ENCODE data around the gene PADI4. TPM values are rescaled to one million over a fixed set of nuclear protein-coding genes. Genes with fewer than 3 reads are reported as not detected.

Gene PADI4
- total and polyA plus RNA-seq, 2 donors (not counting 1 experiment from before 2014, with no cell fraction given) = not detected

- no peak for TF ChIP-seq EZH2 (IDR thresholded peaks at IDR 0.05; ENCODE audit: low read length, missing control alignments)
- TF ChIP-seq, protein P1, sequence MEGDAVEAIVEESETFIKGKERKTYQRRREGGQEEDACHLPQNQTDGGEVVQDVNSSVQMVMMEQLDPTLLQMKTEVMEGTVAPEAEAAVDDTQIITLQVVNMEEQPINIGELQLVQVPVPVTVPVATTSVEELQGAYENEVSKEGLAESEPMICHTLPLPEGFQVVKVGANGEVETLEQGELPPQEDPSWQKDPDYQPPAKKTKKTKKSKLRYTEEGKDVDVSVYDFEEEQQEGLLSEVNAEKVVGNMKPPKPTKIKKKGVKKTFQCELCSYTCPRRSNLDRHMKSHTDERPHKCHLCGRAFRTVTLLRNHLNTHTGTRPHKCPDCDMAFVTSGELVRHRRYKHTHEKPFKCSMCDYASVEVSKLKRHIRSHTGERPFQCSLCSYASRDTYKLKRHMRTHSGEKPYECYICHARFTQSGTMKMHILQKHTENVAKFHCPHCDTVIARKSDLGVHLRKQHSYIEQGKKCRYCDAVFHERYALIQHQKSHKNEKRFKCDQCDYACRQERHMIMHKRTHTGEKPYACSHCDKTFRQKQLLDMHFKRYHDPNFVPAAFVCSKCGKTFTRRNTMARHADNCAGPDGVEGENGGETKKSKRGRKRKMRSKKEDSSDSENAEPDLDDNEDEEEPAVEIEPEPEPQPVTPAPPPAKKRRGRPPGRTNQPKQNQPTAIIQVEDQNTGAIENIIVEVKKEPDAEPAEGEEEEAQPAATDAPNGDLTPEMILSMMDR (conservative IDR thresholded peaks at IDR 0.05 in 1 of 2, IDR thresholded peaks at IDR 0.05 in 1 of 2; ENCODE audit: low read depth in 1 of 2, low read length in 2 of 2) = no peak
- Histone ChIP-seq H3K27me3 (ENCODE audit: control insufficient read depth, insufficient read depth, low read length) (no peaks in the 10 kb centered on the region), H3K79me2 (ENCODE audit: control insufficient read depth, insufficient read depth, low read length) (no peaks in the 10 kb centered on the region), H3K4me1 (ENCODE audit: control insufficient read depth, extremely low read depth, insufficient read depth, low read length) (no peaks in the 10 kb centered on the region), H3K36me3 (ENCODE audit: control insufficient read depth, insufficient read depth, low read length) (no peaks in the 10 kb centered on the region), H4K20me1 (ENCODE audit: control insufficient read depth, extremely low read depth, insufficient read depth, low read length) (no peaks in the 10 kb centered on the region), H3K4me2 (ENCODE audit: extremely low read depth, insufficient read depth, low read length) (no peak overlapping the region), H3K4me3 (replicated peaks in 1 of 4; ENCODE audit: control extremely low read depth in 1 of 4, insufficient read depth in 1 of 4, low read depth in 3 of 4, low read length in 4 of 4) (no peak overlapping the region), H3K9me3 (ENCODE audit: control insufficient read depth, insufficient read depth, low read depth, low read length) (no peaks in the 10 kb centered on the region), H3K9ac (ENCODE audit: insufficient read depth, low read length) (no peak overlapping the region), H2AFZ (ENCODE audit: low read length) (no peak overlapping the region), H3K27ac (ENCODE audit: insufficient read depth, low read length) (no peak overlapping the region)
- no peak for DNase-seq (ENCODE audit: low read depth in 2 of 2)
These were observed 42.1 kb downstream of the PADI4 start for GRCh38 chr1:17350083-17350482.

- Histone ChIP-seq H3K79me2 (ENCODE audit: control insufficient read depth, insufficient read depth, low read length) (no peaks in the 10 kb centered on the region), H3K9ac (ENCODE audit: insufficient read depth, low read length) (no peak overlapping the region), H3K4me2 (ENCODE audit: extremely low read depth, insufficient read depth, low read length) (no peak overlapping the region), H3K4me3 (replicated peaks in 1 of 4; ENCODE audit: control extremely low read depth in 1 of 4, insufficient read depth in 1 of 4, low read depth in 3 of 4, low read length in 4 of 4) (no peak overlapping the region), H3K27me3 (ENCODE audit: control insufficient read depth, insufficient read depth, low read length) (no peaks in the 10 kb centered on the region), H3K4me1 (ENCODE audit: control insufficient read depth, extremely low read depth, insufficient read depth, low read length) (no peaks in the 10 kb centered on the region), H3K9me3 (ENCODE audit: control insufficient read depth, insufficient read depth, low read depth, low read length) (no peaks in the 10 kb centered on the region), H2AFZ (ENCODE audit: low read length) (no peak overlapping the region), H3K27ac (ENCODE audit: insufficient read depth, low read length) (no peak overlapping the region), H4K20me1 (ENCODE audit: control insufficient read depth, extremely low read depth, insufficient read depth, low read length) (no peaks in the 10 kb centered on the region), H3K36me3 (ENCODE audit: control insufficient read depth, insufficient read depth, low read length) (no peaks in the 10 kb centered on the region)
- DNase-seq (ENCODE audit: low read depth in 2 of 2) = no peak
- TF ChIP-seq EZH2 (IDR thresholded peaks at IDR 0.05; ENCODE audit: low read length, missing control alignments) = no peak
- TF ChIP-seq, protein P1 (conservative IDR thresholded peaks at IDR 0.05 in 1 of 2, IDR thresholded peaks at IDR 0.05 in 1 of 2; ENCODE audit: low read depth in 1 of 2, low read length in 2 of 2) = no peak
These were observed 43.0 kb downstream of the PADI4 start for GRCh38 chr1:17350928-17351446.

- Histone ChIP-seq H3K27ac (ENCODE audit: insufficient read depth, low read length) (no peak overlapping the region), H3K36me3 (ENCODE audit: control insufficient read depth, insufficient read depth, low read length) (no peaks in the 10 kb centered on the region), H3K79me2 (ENCODE audit: control insufficient read depth, insufficient read depth, low read length) (no peaks in the 10 kb centered on the region), H4K20me1 (ENCODE audit: control insufficient read depth, extremely low read depth, insufficient read depth, low read length) (no peaks in the 10 kb centered on the region), H3K9me3 (ENCODE audit: control insufficient read depth, insufficient read depth, low read depth, low read length) (no peaks in the 10 kb centered on the region), H3K27me3 (ENCODE audit: control insufficient read depth, insufficient read depth, low read length) (no peaks in the 10 kb centered on the region), H3K4me1 (ENCODE audit: control insufficient read depth, extremely low read depth, insufficient read depth, low read length) (no peaks in the 10 kb centered on the region), H3K9ac (ENCODE audit: insufficient read depth, low read length) (no peak overlapping the region), H3K4me2 (ENCODE audit: extremely low read depth, insufficient read depth, low read length) (no peak overlapping the region), H3K4me3 (replicated peaks in 1 of 4; ENCODE audit: control extremely low read depth in 1 of 4, insufficient read depth in 1 of 4, low read depth in 3 of 4, low read length in 4 of 4) (no peak overlapping the region), H2AFZ (ENCODE audit: low read length) (no peak overlapping the region)
- DNase-seq (ENCODE audit: low read depth in 2 of 2) = no peak
- TF ChIP-seq EZH2 (IDR thresholded peaks at IDR 0.05; ENCODE audit: low read length, missing control alignments) = no peak
- TF ChIP-seq, protein P1 (conservative IDR thresholded peaks at IDR 0.05 in 1 of 2, IDR thresholded peaks at IDR 0.05 in 1 of 2; ENCODE audit: low read depth in 1 of 2, low read length in 2 of 2) = no peak
These were observed 43.8 kb downstream of the PADI4 start for GRCh38 chr1:17351598-17352324.

Data from fibroblast of lung (primary cell).